Erythroblast (primary cell): ENCODE data around the gene NLRP6.
"Not testable (repeated sequence)": the region's sequence is repeated elsewhere in the genome, so short reads cannot be mapped to it uniquely, and the experiment has no call there.

Experiments used
- DNase-seq, 2 experiments: peaks; one replicate each; lab custom pipeline; 2025; lab: John Stamatoyannopoulos, UW
- GATA1 ChIP-seq: IDR thresholded peaks from 2 replicates; pipeline ENCODE4 v1.6.1; 2011; ENCODE audit warnings: low read depth, mild to moderate bottlenecking, control low read depth, low read length, moderate library complexity
- POLR2A ChIP-seq: IDR thresholded peaks from 2 replicates; pipeline ENCODE4 v1.6.1; 2011; ENCODE audit warnings: mild to moderate bottlenecking, low read length

The NLRP6 gene

DNA sequence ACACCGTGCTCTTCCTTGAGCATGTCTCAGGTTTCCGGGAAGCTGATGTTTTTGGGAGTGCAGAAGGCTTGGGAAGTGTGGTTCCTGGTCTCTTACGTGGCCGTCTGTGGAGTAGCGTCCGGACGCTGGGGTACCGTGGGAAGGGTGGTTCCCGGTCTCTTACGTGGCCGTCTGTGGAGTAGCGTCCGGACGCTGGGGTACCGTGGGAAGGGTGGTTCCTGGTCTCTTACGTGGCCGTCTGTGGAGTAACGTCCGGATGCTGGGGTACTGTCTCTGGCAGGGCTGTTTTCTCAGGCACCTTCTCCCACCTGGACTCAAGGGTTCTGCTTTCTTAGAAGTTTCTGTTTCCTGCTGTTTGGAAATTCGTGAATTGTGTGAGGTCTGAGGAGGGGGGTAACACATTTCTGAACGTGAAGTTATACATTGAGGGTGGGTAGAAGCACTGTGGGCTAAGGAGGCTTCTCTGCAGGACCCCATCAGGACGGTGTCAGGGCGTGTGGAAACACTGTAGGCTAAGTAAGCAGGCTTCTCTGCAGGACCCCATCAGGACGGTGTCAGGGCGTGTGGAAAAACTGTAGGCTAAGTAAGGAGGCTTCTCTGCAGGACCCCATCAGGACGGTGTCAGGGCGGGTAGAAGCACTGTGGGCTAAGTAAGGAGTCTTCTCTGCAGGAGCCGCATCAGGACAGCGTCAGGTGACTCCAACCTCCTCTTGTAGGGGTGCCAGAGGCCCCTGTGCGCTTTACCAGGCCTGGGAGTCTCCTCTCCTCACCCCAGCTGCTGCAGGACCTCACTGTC lies 47.8 kb downstream of the NLRP6 start:
- no peak for DNase-seq
- TF ChIP-seq POLR2A (no peak), GATA1 (no peak)

DNA sequence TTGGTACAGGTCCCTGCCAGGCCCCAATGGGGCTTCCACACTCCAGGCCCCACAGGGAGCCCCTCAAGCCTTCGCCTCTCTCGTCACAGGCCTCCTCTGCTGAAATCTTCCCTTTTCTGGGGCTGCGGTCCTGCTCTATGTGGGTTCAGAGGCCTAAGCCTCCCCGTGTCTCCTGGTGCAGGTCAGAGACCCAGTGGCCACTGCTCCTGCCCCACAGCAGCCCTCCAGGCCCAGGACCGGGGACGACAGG lies 48.3 kb downstream of the NLRP6 start:
- no peak for TF ChIP-seq POLR2A
- TF ChIP-seq GATA1, result no peak
- DNase-seq, result no peak

DNA sequence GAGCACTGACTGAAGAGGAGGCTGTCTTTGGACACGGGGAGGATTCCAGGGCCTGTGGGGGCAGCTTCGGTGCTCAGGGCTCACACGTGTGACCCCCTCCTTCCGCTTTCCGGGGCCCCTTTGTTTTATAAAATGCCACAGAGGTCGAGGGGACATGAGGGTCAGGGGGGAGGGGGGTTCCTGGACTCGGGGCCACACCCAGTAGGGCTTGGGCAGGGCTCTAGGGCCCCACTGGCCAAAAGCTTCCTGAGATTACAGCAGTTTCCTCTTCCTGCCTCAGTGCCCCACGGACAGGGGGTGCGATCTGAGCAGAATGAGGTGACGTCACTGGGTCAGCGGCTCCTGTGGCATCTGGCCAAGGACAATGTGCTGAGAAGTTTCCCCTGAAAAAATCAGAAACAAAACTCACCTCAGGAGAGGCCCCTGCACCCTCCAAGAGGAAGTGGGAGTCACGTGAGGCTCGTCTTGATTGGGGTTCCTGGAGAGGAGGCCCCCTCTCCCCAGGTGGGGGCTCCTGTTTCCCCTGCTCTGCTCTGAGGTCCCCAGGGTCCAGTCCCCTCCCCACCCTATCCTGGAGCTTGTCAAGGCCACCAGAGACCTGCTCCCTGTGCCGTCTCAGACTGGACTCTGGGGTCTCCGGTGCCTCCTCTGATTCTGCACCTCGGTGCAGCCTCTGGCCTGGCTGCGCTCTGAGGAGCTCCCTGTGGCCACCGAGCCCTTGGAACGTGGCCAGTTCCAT lies 48.8 kb downstream of the NLRP6 start:
- peak; percentile 42 to 50 for DNase-seq
- TF ChIP-seq POLR2A, result no peak

DNA sequence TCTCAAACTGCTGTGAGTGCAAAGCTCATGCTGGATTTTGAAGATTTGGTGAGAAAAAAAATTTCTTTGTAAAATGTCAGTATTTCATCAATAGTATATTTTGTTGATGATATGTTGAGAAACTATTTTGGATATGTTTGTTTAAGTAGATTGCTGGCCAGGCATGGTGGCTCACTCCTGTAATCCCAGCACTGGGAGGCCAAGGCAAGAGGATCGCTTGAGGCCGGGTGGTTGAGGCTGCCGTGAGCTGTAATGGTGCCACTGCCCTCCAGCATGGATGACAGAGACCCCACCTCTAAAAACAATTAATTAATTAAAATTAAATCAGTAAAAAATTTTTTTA lies 49.3 kb downstream of the NLRP6 start:
- TF ChIP-seq GATA1, result no peak
- no peak for TF ChIP-seq POLR2A
- DNase-seq, result no peak

DNA sequence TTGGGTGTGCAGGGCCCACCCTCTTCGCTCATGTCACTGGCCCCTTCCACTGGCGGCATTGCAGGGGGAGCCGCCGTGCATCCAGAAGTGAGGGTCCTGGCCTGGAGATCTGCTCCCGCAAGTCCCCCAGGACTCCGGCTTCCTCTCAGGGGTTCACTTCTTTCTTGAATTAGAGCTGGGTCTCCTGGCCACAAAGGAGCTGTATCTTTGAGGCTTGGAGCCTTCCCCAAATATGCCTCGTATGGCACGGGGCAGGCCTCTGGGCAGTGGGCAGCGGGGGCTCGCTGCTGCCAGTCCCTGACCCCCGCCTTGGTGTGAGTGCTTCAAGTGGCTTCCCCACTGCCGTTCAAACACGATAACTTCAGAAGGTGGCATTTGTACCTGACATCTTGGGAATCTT lies 49.8 kb downstream of the NLRP6 start:
- DNase-seq, result no peak
- TF ChIP-seq GATA1 (no peak), POLR2A (no peak)

DNA sequence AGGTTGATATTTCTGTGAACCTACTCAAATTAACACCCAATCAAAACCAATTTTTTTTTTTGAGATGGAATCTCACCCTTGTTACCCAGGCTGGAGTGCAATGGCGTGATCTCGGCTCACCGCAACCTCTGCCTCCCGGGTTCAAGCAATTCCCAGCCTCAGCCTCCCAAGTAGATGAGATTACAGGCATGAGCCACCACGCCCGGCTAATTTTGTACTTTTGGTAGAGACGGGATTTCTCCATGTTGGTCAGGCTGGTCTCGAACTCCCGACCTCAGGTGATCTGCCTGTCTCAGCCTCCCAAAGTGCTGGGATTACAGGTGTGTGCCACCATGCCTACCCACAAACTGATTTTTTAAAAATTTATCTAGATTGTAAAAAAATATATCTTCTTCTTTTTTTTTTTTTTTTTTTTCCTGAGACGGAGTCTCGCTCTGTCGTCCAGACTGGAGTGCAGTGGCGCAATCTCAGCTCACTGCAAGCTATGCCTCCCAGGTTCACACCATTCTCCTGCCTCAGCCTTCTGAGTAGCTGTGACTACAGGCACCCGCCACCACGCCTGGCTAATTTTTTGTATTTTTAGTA lies 50.4 kb downstream of the NLRP6 start:
- not testable (repeated sequence) for DNase-seq

DNA sequence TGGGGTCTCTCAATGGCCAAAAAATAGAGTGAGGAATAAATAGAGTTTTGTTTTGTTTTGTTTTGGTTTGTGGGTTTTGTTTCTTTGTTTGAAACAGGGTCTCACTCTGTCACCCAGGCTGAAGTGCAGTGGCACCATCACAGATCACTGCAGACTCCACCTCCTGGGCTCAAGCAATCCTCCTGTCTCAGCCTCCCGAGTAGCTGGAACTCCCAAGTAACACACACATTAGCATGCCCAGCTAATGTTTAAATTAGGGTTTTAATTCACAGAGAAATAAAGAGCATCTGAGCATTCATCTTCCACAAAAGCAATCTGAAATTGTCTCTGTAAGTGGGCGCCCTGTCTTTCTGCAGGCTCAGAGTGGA lies 51.7 kb downstream of the NLRP6 start:
- no peak for DNase-seq
- TF ChIP-seq GATA1, result no peak
- no peak for TF ChIP-seq POLR2A

DNA sequence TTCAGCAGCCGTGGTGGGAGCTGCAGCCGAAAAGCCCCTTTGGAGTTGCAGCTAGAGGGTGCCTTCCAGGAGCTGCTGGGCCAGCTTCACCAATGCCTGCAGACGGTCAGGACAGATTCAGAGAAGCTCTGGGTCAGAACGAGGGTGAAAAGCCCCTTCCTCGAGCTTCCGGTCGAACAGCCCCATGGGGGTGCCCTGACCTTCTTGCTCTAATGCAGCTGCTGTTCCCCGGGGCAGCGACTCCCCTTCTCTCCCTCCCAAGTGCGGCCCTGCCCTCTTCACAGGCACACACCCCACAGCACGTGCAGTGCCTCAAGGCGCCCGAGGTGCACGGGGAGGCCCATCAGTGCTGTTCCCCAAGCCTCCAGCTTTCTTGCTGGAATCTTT lies 52.1 kb downstream of the NLRP6 start:
- TF ChIP-seq GATA1 (no peak), POLR2A (no peak)
- no peak for DNase-seq

DNA sequence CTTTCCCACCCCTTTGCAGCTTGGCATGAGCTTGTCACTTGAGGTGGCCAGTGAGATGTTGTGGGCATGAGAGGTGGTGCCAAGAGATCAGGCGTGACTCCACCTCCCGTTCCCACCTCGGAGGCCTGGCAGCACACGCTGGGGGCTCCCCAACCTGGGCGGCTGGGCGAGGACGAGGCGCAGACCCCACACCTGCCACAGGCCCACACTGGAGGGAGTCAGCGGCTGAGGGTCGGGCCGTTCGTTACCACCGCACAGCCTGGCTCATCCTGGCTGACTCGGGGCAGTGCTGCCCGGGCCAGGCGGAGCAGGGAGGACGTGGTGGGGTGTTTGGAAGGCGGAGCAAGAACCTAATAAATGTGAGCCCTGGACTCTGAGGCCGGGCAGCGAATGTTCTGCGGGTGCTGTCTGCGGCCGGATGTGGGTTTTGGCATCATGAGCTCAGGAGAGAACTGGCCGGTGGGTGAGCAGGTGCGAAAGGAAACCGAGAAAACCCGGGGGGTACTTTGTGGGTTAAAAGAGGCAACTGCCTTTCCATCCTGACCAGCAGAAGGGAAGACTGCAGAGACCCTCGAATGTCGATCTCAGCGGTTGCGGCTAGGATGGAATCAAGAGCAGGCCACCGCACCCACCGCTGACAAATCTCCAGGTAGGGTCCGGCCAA lies 52.6 kb downstream of the NLRP6 start:
- no peak for DNase-seq
- TF ChIP-seq POLR2A, result no peak
- no peak for TF ChIP-seq GATA1

DNA sequence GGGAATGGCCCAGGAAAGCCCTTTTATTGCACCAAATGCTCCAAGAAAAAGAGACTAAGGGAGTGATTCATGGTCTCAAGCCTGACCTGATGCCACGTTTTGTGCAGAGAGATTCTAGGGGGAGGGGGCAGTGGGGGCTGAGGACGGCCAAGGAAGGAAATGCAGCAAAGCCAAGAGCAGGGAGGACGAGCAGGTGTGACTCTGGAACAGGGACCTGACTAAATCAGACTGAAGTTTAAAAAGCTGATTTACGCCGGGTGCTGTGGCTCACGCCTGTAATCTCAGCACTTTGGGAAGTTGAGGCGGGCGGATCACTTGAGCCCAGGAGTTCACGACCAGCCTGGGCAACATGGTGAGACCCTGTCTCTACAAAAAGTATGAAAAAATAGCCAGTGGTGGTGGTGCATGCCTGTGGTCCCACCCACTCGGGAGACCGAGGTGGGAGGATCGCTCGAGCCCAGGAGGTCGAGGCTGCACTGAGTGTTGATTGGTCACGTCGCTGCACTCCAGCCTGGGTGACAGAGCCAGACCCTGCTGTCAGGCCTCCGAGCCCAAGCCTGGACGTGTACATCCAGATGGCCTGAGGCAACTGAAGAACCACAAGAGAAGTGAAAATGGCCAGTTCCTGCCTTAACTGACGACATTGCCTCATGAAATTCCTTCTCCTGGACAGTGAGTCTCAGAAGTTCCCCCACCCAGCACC lies 53.3 kb downstream of the NLRP6 start:
- no peak for DNase-seq
- TF ChIP-seq GATA1 (no peak), POLR2A (no peak)

DNA sequence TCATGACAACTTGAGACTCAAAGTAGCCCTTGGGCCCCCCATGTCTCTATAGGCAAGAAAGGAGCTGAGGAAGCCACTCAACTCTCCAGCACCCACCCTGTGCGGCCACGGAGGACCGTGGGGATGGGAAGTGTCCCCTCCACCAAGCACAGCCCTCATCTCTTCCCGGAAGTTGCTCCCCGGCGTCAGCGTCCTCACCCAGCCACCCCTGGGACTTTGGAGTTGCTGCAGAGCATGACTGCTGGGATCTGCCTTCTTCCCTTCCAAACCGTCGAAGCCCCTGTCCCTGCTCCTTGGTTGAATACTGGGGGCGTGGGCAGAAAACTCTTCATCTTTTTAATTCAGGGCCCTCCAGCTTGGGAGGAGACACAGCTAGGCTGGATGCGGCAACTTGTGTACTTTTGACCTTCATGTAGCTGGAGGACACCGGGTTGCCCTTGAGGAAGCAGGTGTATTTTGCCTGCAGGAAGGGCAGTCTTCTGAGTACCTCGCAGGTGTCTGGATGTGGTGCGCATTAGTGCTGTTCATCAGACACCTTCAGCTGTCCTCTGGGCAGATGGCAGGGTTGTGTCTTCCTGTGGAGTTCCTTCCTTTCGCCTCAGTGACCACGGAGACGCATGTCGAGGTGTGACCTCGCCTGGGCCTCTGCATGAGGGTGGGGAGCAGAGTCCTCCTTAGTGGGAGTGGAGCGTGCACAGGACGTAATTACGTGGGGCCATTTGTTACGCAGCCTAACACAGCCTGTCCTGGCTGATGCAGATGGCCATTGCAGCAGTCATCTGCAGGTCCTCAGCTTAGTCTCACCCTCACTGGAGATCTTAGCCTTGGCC lies 54.7 kb downstream of the NLRP6 start:
- TF ChIP-seq POLR2A (no peak), GATA1 (no peak)
- no peak for DNase-seq

DNA sequence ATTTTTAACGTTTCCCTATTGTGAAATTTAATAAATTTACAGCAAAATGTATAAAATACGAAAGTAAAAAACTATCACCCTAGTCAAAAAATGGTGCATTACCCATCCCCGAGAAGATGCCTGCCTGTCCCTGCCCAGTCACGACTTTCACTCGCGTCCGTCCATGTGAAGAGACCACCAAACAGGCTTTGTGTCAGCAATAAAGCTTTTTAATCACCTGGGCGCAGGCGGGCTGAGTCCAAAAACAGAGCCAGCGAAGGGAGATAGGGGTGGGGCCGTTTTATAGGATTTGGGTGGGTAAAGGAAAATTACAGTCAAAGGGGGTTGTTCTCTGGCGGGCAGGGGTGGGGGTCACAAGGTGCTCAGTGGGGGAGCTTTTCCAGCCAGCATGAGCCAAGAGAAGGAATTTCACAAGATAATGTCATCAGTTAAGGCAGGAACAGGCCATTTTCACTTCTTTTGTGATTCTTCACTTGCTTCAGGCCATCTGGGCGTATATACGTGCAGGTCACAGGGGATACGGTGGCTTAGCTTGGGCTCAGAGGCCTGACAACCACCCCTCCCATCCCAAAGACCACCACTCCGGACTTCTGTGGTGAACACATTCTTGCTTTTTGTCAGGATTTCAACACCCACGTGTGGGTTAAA lies 55.5 kb downstream of the NLRP6 start:
- DNase-seq, result not testable (repeated sequence)

DNA sequence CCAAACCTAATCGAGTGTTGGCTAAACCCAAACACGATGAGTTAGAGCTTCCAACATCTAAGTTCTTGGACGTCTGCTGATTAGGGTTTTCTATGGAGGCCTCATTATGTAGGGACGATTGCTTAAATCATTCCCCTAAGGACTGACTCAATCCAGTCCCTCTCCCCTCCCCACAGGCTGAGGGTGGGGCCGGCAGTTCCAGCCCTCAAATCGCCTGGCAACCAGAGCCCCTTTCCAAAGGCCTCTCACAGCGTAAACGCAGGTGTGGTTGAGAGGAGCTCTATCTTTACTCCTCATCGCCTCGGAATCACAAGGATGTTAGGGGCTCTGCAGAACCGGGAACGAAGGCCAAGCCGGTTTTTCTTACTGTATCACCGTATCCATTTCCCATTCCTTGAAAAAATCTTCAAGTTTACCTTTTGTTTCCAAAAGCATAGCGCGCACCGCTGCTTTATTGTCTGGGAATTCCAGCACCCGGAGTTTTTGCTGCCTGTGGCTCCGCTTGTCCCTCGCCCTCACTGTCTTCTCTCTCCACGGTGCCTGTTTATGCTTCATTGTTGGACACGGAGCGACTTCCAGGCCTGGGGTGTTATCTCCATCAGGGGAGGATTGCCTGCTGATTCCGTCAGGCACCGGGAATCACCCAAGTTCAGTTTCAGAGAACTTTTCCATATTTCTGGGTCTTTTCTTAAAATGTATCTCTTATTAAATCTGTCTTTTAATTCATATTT lies 56.2 kb downstream of the NLRP6 start:
- TF ChIP-seq GATA1 (no peak), POLR2A (no peak)
- DNase-seq, result no peak
